Measurements from ENCODE around the gene PLCD1.

Gene PLCD1

GRCh38 chr3:37987315-37987697 is 42.1 kb downstream of the PLCD1 start:
- no peak for TF ChIP-seq CTCF (IDR thresholded peaks at IDR 0.05; ENCODE audit: borderline replicate concordance, control extremely low read depth, extremely low read depth, insufficient read depth, missing control alignments)
- DNase-seq (ENCODE audit: low spot score): no peak
- in situ Hi-C loops (cut with MboI; ENCODE audit: low sequenced_read_pairs, unreplicated experiment): no loop called here

- no peak for TF ChIP-seq CTCF (IDR thresholded peaks at IDR 0.05; ENCODE audit: borderline replicate concordance, control extremely low read depth, extremely low read depth, insufficient read depth, missing control alignments)
- no peak for DNase-seq (ENCODE audit: low spot score)
- in situ Hi-C loops (cut with MboI; ENCODE audit: low sequenced_read_pairs, unreplicated experiment): no loop called here
Observed at GRCh38 chr3:37986479-37987314, 42.7 kb downstream of the PLCD1 start.

- in situ Hi-C loops (cut with MboI; ENCODE audit: low sequenced_read_pairs, unreplicated experiment): no loop called here
- no peak for DNase-seq (ENCODE audit: low spot score)
- no peak for TF ChIP-seq CTCF (IDR thresholded peaks at IDR 0.05; ENCODE audit: borderline replicate concordance, control extremely low read depth, extremely low read depth, insufficient read depth, missing control alignments)
Observed at GRCh38 chr3:37985637-37986320, 43.7 kb downstream of the PLCD1 start.

GRCh38 chr3:37984596-37984995 is 44.8 kb downstream of the PLCD1 start:
- TF ChIP-seq CTCF (IDR thresholded peaks at IDR 0.05; ENCODE audit: borderline replicate concordance, control extremely low read depth, extremely low read depth, insufficient read depth, missing control alignments): no peak
- DNase-seq (ENCODE audit: low spot score): no peak
- in situ Hi-C loops (cut with MboI; ENCODE audit: low sequenced_read_pairs, unreplicated experiment): no loop called here

GRCh38 chr3:37984051-37984450 is 45.4 kb downstream of the PLCD1 start:
- in situ Hi-C loops (cut with MboI; ENCODE audit: low sequenced_read_pairs, unreplicated experiment): no loop called here
- DNase-seq (ENCODE audit: low spot score): no peak
- TF ChIP-seq CTCF (IDR thresholded peaks at IDR 0.05; ENCODE audit: borderline replicate concordance, control extremely low read depth, extremely low read depth, insufficient read depth, missing control alignments): no peak

GRCh38 chr3:37982331-37982730 is 47.1 kb downstream of the PLCD1 start:
- no peak for DNase-seq (ENCODE audit: low spot score)
- in situ Hi-C loops (cut with MboI; ENCODE audit: low sequenced_read_pairs, unreplicated experiment): no loop called here
- TF ChIP-seq CTCF (IDR thresholded peaks at IDR 0.05; ENCODE audit: borderline replicate concordance, control extremely low read depth, extremely low read depth, insufficient read depth, missing control alignments): no peak

Data from GM13976 (cell line).